ENCODE results near the gene MOGAT3.
A peak's percentile ranks its signal among the peaks of the same experiment; 100 is the strongest.

The MOGAT3 gene

DNA sequence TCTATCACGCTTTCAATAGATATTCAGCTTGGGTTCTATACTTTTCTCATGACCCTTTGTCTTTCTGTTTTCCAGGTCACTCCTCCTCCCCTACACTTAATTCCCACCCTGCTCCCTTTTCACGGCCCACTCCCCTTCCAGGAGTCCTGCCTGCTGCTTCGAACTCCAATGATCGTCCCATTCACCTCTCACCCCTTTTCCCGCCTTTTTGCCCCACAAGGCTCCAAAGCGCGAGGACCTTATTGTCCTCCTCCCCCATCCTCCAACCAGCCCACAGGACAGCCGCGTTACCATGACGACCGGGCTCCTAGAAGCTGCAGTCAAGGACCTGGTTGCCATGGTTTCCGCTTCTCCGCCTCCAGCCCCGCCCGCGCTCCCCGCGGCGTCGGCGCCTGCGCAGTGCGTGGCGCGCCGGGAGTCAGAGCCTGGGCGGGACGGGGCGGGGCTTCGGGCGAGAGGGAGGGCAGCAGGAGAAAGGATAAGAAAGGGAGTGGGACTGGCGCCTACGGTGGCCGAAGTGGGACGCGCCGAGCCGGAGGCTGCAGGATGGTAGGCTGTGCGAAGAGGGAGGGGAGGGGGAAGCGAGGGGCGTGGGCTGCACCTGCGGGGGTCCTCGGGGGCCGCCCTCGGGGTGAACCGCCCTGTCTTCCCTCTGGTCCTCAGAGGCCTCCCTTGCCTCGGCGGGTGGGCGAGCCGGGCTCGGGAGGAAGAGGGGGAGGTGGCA is 46.7 kb downstream of the MOGAT3 start, which contains the start of gene AP1S1:
TSS of gene AP1S1 (plus strand) at position 508 of the 724 bp plus-strand sequence. CDS start at position 547, 39 bp downstream.
- no peaks in the 10 kb centered on the region for H4K20me1 ChIP-seq (ENCODE audit: insufficient read depth, low read length)
- peak within 1 kb of the TSS; percentile 79 for H3K4me3 ChIP-seq (ENCODE audit: low read depth, low read length, poor library complexity, severe bottlenecking)
- peak within 1 kb of the TSS; percentile 6 for H3K27ac ChIP-seq (ENCODE audit: low read depth, low read length, poor library complexity, severe bottlenecking)
- H3K79me2 ChIP-seq (ENCODE audit: insufficient read depth, low read length) = 0 out of 2 replicates have a peak, but pooled peaks cover 4% of the 10 kb centered on the region
- no peak within 1 kb of the TSS for H2AFZ ChIP-seq (ENCODE audit: low read length)
- TF ChIP-seq CTCF (IDR thresholded peaks at IDR 0.05; ENCODE audit: low read length) = no peak
- TF ChIP-seq EZH2 (IDR thresholded peaks at IDR 0.05; ENCODE audit: borderline replicate concordance, low read length) = no peak
- peak within 1 kb of the TSS; percentile 84 for H3K4me2 ChIP-seq (ENCODE audit: low read length)
- no peaks in the 10 kb centered on the region for H3K9me2 ChIP-seq (ENCODE audit: low read depth, low read length)
- H3K4me1 ChIP-seq (ENCODE audit: insufficient read depth, low read length, severe bottlenecking) = peaks cover 26% of the 10 kb centered on the region
- H3K9me3 ChIP-seq (ENCODE audit: low read length) = no peaks in the 10 kb centered on the region
- H3K27me3 ChIP-seq (ENCODE audit: insufficient read depth, low read length) = no peaks in the 10 kb centered on the region
- peaks cover 12% of the 10 kb centered on the region; the same call in 1 of the 2 replicates for H3K36me3 ChIP-seq (ENCODE audit: insufficient read depth, low read length)
- no peaks in the 10 kb centered on the region for H3F3A ChIP-seq (ENCODE audit: insufficient read depth, low read length)
- peak within 1 kb of the TSS; percentile 77 for H3K9ac ChIP-seq (ENCODE audit: low read length)

GRCh38 chr7:101151908-101152651 is 48.8 kb downstream of the MOGAT3 start:
- no peak for TF ChIP-seq EZH2 (IDR thresholded peaks at IDR 0.05; ENCODE audit: borderline replicate concordance, low read length)
- no peak for TF ChIP-seq CTCF (IDR thresholded peaks at IDR 0.05; ENCODE audit: low read length)
- H3K9me2 ChIP-seq (ENCODE audit: low read depth, low read length) = no peaks in the 10 kb centered on the region
- H3K9me3 ChIP-seq (ENCODE audit: low read length) = no peaks in the 10 kb centered on the region
- 0 out of 2 replicates have a peak, but pooled peaks cover 6% of the 10 kb centered on the region for H3K27me3 ChIP-seq (ENCODE audit: insufficient read depth, low read length)
- H3K79me2 ChIP-seq (ENCODE audit: insufficient read depth, low read length) = 0 out of 2 replicates have a peak, but pooled peaks cover 4% of the 10 kb centered on the region
- H3K4me2 ChIP-seq (ENCODE audit: low read length) = no peak overlapping the region
- H4K20me1 ChIP-seq (ENCODE audit: insufficient read depth, low read length) = no peaks in the 10 kb centered on the region
- peaks cover 23% of the 10 kb centered on the region for H3K4me1 ChIP-seq (ENCODE audit: insufficient read depth, low read length, severe bottlenecking)
- no peak overlapping the region for H3K4me3 ChIP-seq (ENCODE audit: low read depth, low read length, poor library complexity, severe bottlenecking)
- H3F3A ChIP-seq (ENCODE audit: insufficient read depth, low read length) = no peaks in the 10 kb centered on the region
- H2AFZ ChIP-seq (ENCODE audit: low read length) = no peak overlapping the region
- no peak overlapping the region for H3K27ac ChIP-seq (ENCODE audit: low read depth, low read length, poor library complexity, severe bottlenecking)
- H3K36me3 ChIP-seq (ENCODE audit: insufficient read depth, low read length) = peaks cover 2% of the 10 kb centered on the region; the same call in 1 of the 2 replicates
- H3K9ac ChIP-seq (ENCODE audit: low read length) = no peak overlapping the region

Data from OCI-LY1 (cell line).